AG04450 (cell line): Measurements from ENCODE around the gene OR52J3. TPM values are rescaled to one million over a fixed set of nuclear protein-coding genes. Genes with fewer than 3 reads are reported as not detected.

Experiments
- CTCF ChIA-PET: fragments of 300-600, 350-600 bp; formaldehyde crosslinking; extraction: SDS; loops from one replicate; lab custom pipeline; 2022; ENCODE audit warnings: antibody characterized with exemption, inconsistent platforms; lab: Charles Lee
- POLR2A ChIA-PET: fragments of 350-600 bp; formaldehyde crosslinking; extraction: SDS; loops from one replicate; lab custom pipeline; 2021; ENCODE audit warnings: antibody characterized with exemption, inconsistent platforms; lab: Yijun Ruan, JAX
- DNase-seq: peaks from one replicate; pipeline ENCODE4 v3.0.0-alpha.2; 2011; ENCODE audit warnings: low read depth, low spot score
- H3K27ac ChIP-seq: one replicate; pipeline ENCODE4 v1.5.1; 2012; ENCODE audit warnings: low read depth, low read length, control low read depth
- H3K27me3 ChIP-seq: one replicate; pipeline ENCODE4 v1.6.0; 2012; ENCODE audit warnings: low read length; ENCODE audit not compliant: control insufficient read depth, insufficient read depth
- H3K4me3 ChIP-seq: 2 replicates; pipeline ENCODE4 v1.5.1; 2011; ENCODE audit warnings: mild to moderate bottlenecking, low read depth, low read length, control low read depth
- H3K9me3 ChIP-seq: 2 replicates; pipeline ENCODE4 v1.5.1; 2012; ENCODE audit warnings: low read length; ENCODE audit not compliant: control insufficient read depth, insufficient read depth
- polyA plus RNA-seq: library from polyadenylated mRNA; depleted of rRNA; stranded (reverse); fragments of >200 nt; gene quantifications from 2 replicates; pipeline ENCODE4 v1.2.3, GENCODE V29; 2011
- TF ChIP-seq, protein P1 (sequence below): IDR thresholded peaks from 2 replicates; pipeline ENCODE4 v1.5.1; 2011; ENCODE audit warnings: low read depth, low read length, control low read depth, inconsistent platforms

The OR52J3 gene
- polyA plus RNA-seq, 1 experiment = not detected

GRCh38 chr11:5021996-5022395 lies 24.3 kb upstream of the OR52J3 start:
- no peak for DNase-seq
- Histone ChIP-seq H3K27ac (no peak overlapping the region), H3K27me3 (no peaks in the 10 kb centered on the region), H3K9me3 (no peaks in the 10 kb centered on the region), H3K4me3 (no peak overlapping the region)
- ChIA-PET CTCF (interaction anchor here (1.5 kb wide), 1 partner anchor 385 kb away, joined by 5 read pairs; no protein-coding TSS in a partner anchor), POLR2A (no interaction called here)
- TF ChIP-seq, protein P1, sequence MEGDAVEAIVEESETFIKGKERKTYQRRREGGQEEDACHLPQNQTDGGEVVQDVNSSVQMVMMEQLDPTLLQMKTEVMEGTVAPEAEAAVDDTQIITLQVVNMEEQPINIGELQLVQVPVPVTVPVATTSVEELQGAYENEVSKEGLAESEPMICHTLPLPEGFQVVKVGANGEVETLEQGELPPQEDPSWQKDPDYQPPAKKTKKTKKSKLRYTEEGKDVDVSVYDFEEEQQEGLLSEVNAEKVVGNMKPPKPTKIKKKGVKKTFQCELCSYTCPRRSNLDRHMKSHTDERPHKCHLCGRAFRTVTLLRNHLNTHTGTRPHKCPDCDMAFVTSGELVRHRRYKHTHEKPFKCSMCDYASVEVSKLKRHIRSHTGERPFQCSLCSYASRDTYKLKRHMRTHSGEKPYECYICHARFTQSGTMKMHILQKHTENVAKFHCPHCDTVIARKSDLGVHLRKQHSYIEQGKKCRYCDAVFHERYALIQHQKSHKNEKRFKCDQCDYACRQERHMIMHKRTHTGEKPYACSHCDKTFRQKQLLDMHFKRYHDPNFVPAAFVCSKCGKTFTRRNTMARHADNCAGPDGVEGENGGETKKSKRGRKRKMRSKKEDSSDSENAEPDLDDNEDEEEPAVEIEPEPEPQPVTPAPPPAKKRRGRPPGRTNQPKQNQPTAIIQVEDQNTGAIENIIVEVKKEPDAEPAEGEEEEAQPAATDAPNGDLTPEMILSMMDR = no peak

DNA sequence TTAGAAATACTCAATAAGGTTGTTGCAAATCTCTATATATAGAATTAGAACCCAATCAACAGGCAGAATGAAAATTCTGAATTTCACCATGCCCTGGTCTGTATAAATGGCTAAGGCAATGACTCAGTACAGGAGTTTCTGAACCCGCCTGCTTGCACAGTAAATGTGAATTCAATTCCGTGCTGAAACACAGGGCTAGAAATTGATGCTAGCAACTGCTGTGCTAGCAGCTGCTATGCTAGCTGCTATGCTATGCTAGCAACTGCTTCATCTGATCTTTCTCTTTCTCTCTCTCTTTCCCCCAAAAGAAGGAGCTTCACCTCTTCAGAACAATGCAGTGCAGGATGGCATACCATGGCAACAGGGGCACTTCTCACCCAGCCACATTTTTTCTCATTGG lies 9.7 kb upstream of the OR52J3 start:
- ChIA-PET POLR2A (no interaction called here), CTCF (no interaction called here)
- Histone ChIP-seq H3K4me3 (no peak overlapping the region), H3K9me3 (no peaks in the 10 kb centered on the region), H3K27ac (no peak overlapping the region), H3K27me3 (no peaks in the 10 kb centered on the region)
- no peak for DNase-seq
- TF ChIP-seq, protein P1 = no peak

DNA sequence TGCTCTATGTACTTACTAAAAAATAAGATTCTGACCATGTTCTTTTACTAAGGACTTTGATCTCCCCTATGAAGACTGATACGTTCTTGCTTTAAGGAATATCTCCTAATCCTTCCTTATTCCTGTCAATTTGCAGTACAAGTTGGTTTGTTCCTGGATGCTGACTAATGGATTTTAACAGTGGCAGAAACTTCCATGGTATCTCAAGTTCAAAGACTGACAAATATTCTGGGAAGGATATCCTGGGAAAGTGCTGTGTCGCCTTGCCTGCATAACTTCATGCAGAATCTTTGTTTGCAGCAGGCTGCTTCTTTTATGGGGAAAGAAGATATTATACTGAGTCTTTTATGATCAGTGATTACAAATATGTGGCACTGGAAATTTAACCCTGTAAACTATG lies 8.4 kb upstream of the OR52J3 start:
- ChIA-PET POLR2A (no interaction called here), CTCF (no interaction called here)

GRCh38 chr11:5038341-5038740 lies 8.0 kb upstream of the OR52J3 start:
- Histone ChIP-seq H3K27me3 (no peaks in the 10 kb centered on the region), H3K27ac (no peak overlapping the region), H3K4me3 (no peak overlapping the region), H3K9me3 (no peaks in the 10 kb centered on the region)
- ChIA-PET CTCF (no interaction called here), POLR2A (no interaction called here)
- TF ChIP-seq, protein P1 = no peak
- DNase-seq = no peak

More for the DNA sequence above, 8.4 kb upstream of the OR52J3 start:
- Histone ChIP-seq H3K27me3 (no peaks in the 10 kb centered on the region), H3K4me3 (no peak overlapping the region), H3K9me3 (no peaks in the 10 kb centered on the region), H3K27ac (no peak overlapping the region)
- TF ChIP-seq, protein P1 = no peak
- no peak for DNase-seq

- POLR2A ChIA-PET = no interaction called here
- CTCF ChIA-PET = interaction anchor here (1.2 kb wide), 1 partner anchor 97 kb away, joined by 4 read pairs; the partner anchor contains the start of gene OR52A5
- no peak for DNase-seq
These were observed 5.5 kb upstream of the OR52J3 start for GRCh38 chr11:5040876-5041275.

More at GRCh38 chr11:5040876-5041275, 5.5 kb upstream of the OR52J3 start:
- TF ChIP-seq, protein P1 = no peak
- H3K27me3 ChIP-seq = no peaks in the 10 kb centered on the region
- H3K9me3 ChIP-seq = no peaks in the 10 kb centered on the region
- no peak overlapping the region for H3K4me3 ChIP-seq
- H3K27ac ChIP-seq = no peak overlapping the region
